NCI-H128 (cell line): ENCODE measurements around the gene OGG1.
"Not testable (repeated sequence)": the region's sequence is repeated elsewhere in the genome, so short reads cannot be mapped to it uniquely, and the experiment has no call there.

Source experiments
- DNase-seq: peaks from one replicate; lab custom pipeline; 2025; ENCODE audit not compliant: unreplicated experiment; lab: John Stamatoyannopoulos, UW

OGG1 gene

GRCh38 chr3:9760779-9761505 lies 11.2 kb downstream of the OGG1 start:
- no peak for DNase-seq

GRCh38 chr3:9761919-9762318 lies 12.2 kb downstream of the OGG1 start:
- no peak for DNase-seq

GRCh38 chr3:9762871-9763270 lies 13.1 kb downstream of the OGG1 start:
- no peak for DNase-seq

- DNase-seq = no peak
Observed at GRCh38 chr3:9765865-9766264, 16.1 kb downstream of the OGG1 start.

- no peak for DNase-seq
Observed at GRCh38 chr3:9767418-9767817, 17.7 kb downstream of the OGG1 start.

- DNase-seq = no peak
Observed at GRCh38 chr3:9768141-9768775, 18.5 kb downstream of the OGG1 start.

GRCh38 chr3:9769012-9769411 lies 19.3 kb downstream of the OGG1 start:
- no peak for DNase-seq

- no peak for DNase-seq
Observed at GRCh38 chr3:9769426-9770275, 19.9 kb downstream of the OGG1 start, which contains the start of gene CAMK1. CAMK1 (minus strand) TSS chr3:9769947; CDS start chr3:9767749, 2,198 bp downstream.

GRCh38 chr3:9770276-9770812 lies 20.6 kb downstream of the OGG1 start:
- no peak for DNase-seq

- not testable (repeated sequence) for DNase-seq
Observed at GRCh38 chr3:9771007-9771406, 21.3 kb downstream of the OGG1 start.

GRCh38 chr3:9776896-9777693 lies 27.3 kb downstream of the OGG1 start:
- no peak for DNase-seq

GRCh38 chr3:9777694-9778021 lies 27.9 kb downstream of the OGG1 start:
- DNase-seq = no peak

GRCh38 chr3:9778143-9779074 lies 28.7 kb downstream of the OGG1 start:
- DNase-seq = no peak

GRCh38 chr3:9779075-9779593 lies 29.4 kb downstream of the OGG1 start:
- no peak for DNase-seq

GRCh38 chr3:9779721-9780457 lies 30.1 kb downstream of the OGG1 start:
- DNase-seq = no peak

GRCh38 chr3:9780458-9780812 lies 30.7 kb downstream of the OGG1 start:
- DNase-seq = no peak

GRCh38 chr3:9780910-9781309 lies 31.2 kb downstream of the OGG1 start:
- no peak for DNase-seq

GRCh38 chr3:9781551-9781950 lies 31.8 kb downstream of the OGG1 start:
- DNase-seq = no peak
